HL-60 (cell line): ENCODE results near the gene RUNX1.

Experiments used
- CTCF ChIP-seq: IDR thresholded peaks from one replicate; pipeline ENCODE4 v1.5.1; 2011; ENCODE audit warnings: low read length, control low read depth, inconsistent platforms; ENCODE audit not compliant: insufficient read depth
- GABPA ChIP-seq: IDR thresholded peaks from 2 replicates; pipeline ENCODE4 v1.6.1; 2012; ENCODE audit warnings: low read depth
- POLR2AphosphoS5 ChIP-seq: IDR thresholded peaks from 2 replicates; pipeline ENCODE4 v1.6.1; 2012; ENCODE audit warnings: low read depth
- SPI1 ChIP-seq: IDR thresholded peaks from 2 replicates; pipeline ENCODE4 v1.6.1; 2012; ENCODE audit warnings: low read depth, mild to moderate bottlenecking, borderline replicate concordance
- TF ChIP-seq, protein P1 (sequence below): IDR thresholded peaks from 2 replicates; pipeline ENCODE4 v1.6.1; 2012; ENCODE audit warnings: low read depth; ENCODE audit not compliant: insufficient replicate concordance

DNA sequence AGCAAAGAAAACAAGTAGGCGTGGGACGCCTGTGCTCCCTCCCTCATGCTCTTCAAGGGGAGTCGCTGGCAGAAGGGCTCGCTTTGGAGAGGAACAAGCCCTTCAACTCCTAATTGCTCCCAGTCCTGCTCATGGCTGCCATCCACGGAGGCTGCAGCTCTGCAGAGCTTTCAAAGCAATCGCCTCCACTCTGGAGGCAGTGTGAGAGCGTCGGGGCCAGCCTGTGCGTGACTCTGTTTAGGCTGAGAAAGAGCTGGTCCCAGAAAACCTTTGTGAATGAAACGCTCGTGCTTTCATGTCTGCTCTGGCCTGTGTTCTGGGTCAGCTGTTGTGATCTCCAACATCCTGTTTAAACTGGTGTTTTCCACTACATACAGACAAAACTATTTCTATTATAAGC, 23.9 kb upstream of the RUNX1 start:
- no peak for TF ChIP-seq POLR2AphosphoS5
- TF ChIP-seq CTCF = no peak
- TF ChIP-seq, protein P1, sequence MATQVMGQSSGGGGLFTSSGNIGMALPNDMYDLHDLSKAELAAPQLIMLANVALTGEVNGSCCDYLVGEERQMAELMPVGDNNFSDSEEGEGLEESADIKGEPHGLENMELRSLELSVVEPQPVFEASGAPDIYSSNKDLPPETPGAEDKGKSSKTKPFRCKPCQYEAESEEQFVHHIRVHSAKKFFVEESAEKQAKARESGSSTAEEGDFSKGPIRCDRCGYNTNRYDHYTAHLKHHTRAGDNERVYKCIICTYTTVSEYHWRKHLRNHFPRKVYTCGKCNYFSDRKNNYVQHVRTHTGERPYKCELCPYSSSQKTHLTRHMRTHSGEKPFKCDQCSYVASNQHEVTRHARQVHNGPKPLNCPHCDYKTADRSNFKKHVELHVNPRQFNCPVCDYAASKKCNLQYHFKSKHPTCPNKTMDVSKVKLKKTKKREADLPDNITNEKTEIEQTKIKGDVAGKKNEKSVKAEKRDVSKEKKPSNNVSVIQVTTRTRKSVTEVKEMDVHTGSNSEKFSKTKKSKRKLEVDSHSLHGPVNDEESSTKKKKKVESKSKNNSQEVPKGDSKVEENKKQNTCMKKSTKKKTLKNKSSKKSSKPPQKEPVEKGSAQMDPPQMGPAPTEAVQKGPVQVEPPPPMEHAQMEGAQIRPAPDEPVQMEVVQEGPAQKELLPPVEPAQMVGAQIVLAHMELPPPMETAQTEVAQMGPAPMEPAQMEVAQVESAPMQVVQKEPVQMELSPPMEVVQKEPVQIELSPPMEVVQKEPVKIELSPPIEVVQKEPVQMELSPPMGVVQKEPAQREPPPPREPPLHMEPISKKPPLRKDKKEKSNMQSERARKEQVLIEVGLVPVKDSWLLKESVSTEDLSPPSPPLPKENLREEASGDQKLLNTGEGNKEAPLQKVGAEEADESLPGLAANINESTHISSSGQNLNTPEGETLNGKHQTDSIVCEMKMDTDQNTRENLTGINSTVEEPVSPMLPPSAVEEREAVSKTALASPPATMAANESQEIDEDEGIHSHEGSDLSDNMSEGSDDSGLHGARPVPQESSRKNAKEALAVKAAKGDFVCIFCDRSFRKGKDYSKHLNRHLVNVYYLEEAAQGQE = no peak
- no peak for TF ChIP-seq SPI1
- TF ChIP-seq GABPA = no peak
